Activated naive CD8-positive, alpha-beta T cell treated with anti-CD3 and anti-CD28 coated beads, Interleukin-2, amount 10 ng/mL, durations not matched to agents 7 days and 5 days (primary cell): ENCODE measurements around the gene SLFN11. TPM values are rescaled to one million over a fixed set of nuclear protein-coding genes. Genes with fewer than 3 reads are reported as not detected.
"Not testable (repeated sequence)": the region's sequence is repeated elsewhere in the genome, so short reads cannot be mapped to it uniquely, and the experiment has no call there.

Source experiments
- ATAC-seq: fragments of 150-1000 bp; cut with Tn5 transposase; one replicate; pipeline ENCODE4 v1.10.0; 2021; ENCODE audit warnings: low read depth, moderate library complexity
- POLR2A ChIA-PET: fragments of 350-600 bp; sonication (Branson Sonifier 250); formaldehyde crosslinking; loops from one replicate; lab custom pipeline; 2021; ENCODE audit warnings: antibody characterized with exemption; lab: Charles Lee
- DNase-seq: peaks from one replicate; pipeline ENCODE4 v3.0.0; 2021
- H3K27ac Mint-ChIP-seq: one replicate; pipeline ENCODE4 v1.8.0; 2022; ENCODE audit warnings: mild to moderate bottlenecking, mixed read lengths
- H3K27me3 Mint-ChIP-seq: one replicate; pipeline ENCODE4 v1.8.0; 2022; ENCODE audit warnings: mild to moderate bottlenecking, moderate library complexity, mixed read lengths
- H3K36me3 Mint-ChIP-seq: one replicate; pipeline ENCODE4 v1.8.0; 2021; ENCODE audit warnings: mild to moderate bottlenecking, mixed read lengths
- H3K4me1 Mint-ChIP-seq: one replicate; pipeline ENCODE4 v1.8.0; 2021; ENCODE audit warnings: mixed read lengths
- H3K4me3 Mint-ChIP-seq: one replicate; pipeline ENCODE4 v1.8.0; 2022; ENCODE audit warnings: mild to moderate bottlenecking, moderate library complexity, mixed read lengths
- H3K9me3 Mint-ChIP-seq: one replicate; pipeline ENCODE4 v1.8.0; 2021; ENCODE audit warnings: mixed read lengths
- total RNA-seq, 2 experiments: library from RNA; stranded (reverse); gene quantifications; one replicate each; pipeline ENCODE4 v1.2.3, GENCODE V29; 2021

SLFN11 gene
- total RNA-seq, 2 experiments from 2014 or later = 44.1 to 47.5 TPM

GRCh38 chr17:35345445-35345925 lies 27.9 kb downstream of the SLFN11 start:
- DNase-seq (no peak), ATAC-seq (peak; percentile 61)
- peaks cover 52% of the 10 kb centered on the region for H3K27me3 Mint-ChIP-seq
- H3K9me3 Mint-ChIP-seq = peaks cover 7% of the 10 kb centered on the region
- H3K36me3 Mint-ChIP-seq = peaks cover 33% of the 10 kb centered on the region
- POLR2A ChIA-PET = interaction anchor here (0.6 to 1.5 kb wide), 4 partner anchors 12 to 463 kb away, joined by 3 to 5 read pairs (median 3); partner anchors contain the start of gene TAF15
- peak overlapping the region; percentile 91 for H3K4me3 Mint-ChIP-seq
- peaks cover 40% of the 10 kb centered on the region for H3K4me1 Mint-ChIP-seq
- H3K27ac Mint-ChIP-seq = peak overlapping the region; percentile 61

GRCh38 chr17:35344262-35344661 lies 29.2 kb downstream of the SLFN11 start:
- POLR2A ChIA-PET = no interaction called here
- H3K4me3 Mint-ChIP-seq = no peak overlapping the region
- ATAC-seq = no peak
- H3K4me1 Mint-ChIP-seq = peaks cover 40% of the 10 kb centered on the region
- DNase-seq = no peak
- H3K27me3 Mint-ChIP-seq = peaks cover 62% of the 10 kb centered on the region
- H3K27ac Mint-ChIP-seq = no peak overlapping the region
- H3K9me3 Mint-ChIP-seq = peaks cover 12% of the 10 kb centered on the region
- H3K36me3 Mint-ChIP-seq = peaks cover 35% of the 10 kb centered on the region

GRCh38 chr17:35342276-35342675 lies 31.1 kb downstream of the SLFN11 start:
- no peak for ATAC-seq
- POLR2A ChIA-PET = interaction anchor here (0.7 kb wide), 1 partner anchor 180 kb away, joined by 3 read pairs; no protein-coding TSS in a partner anchor

GRCh38 chr17:35341411-35341992 lies 31.9 kb downstream of the SLFN11 start:
- peaks cover 29% of the 10 kb centered on the region for H3K4me1 Mint-ChIP-seq
- peak overlapping the region; percentile 38 for H3K4me3 Mint-ChIP-seq
- POLR2A ChIA-PET = no interaction called here
- ATAC-seq = no peak
- peaks cover 12% of the 10 kb centered on the region for H3K9me3 Mint-ChIP-seq
- peaks cover 26% of the 10 kb centered on the region for H3K36me3 Mint-ChIP-seq
- no peak overlapping the region for H3K27ac Mint-ChIP-seq
- peaks cover 69% of the 10 kb centered on the region for H3K27me3 Mint-ChIP-seq
- DNase-seq = no peak

More at GRCh38 chr17:35342276-35342675, 31.1 kb downstream of the SLFN11 start:
- Mint-ChIP-seq H3K27me3 (peaks cover 68% of the 10 kb centered on the region), H3K27ac (no peak overlapping the region), H3K4me1 (peaks cover 33% of the 10 kb centered on the region), H3K9me3 (peaks cover 12% of the 10 kb centered on the region), H3K4me3 (no peak overlapping the region), H3K36me3 (peaks cover 26% of the 10 kb centered on the region)
- no peak for DNase-seq

GRCh38 chr17:35338230-35338629 lies 35.2 kb downstream of the SLFN11 start:
- POLR2A ChIA-PET = interaction anchor here (1.2 kb wide), 1 partner anchor 35 kb away, joined by 3 read pairs; the partner anchor contains the start of gene SLFN11

GRCh38 chr17:35337364-35337763 lies 36.1 kb downstream of the SLFN11 start:
- Mint-ChIP-seq H3K4me3 (no peak overlapping the region), H3K27ac (no peak overlapping the region), H3K4me1 (peaks cover 11% of the 10 kb centered on the region), H3K27me3 (peaks cover 51% of the 10 kb centered on the region), H3K36me3 (peaks cover 17% of the 10 kb centered on the region), H3K9me3 (peaks cover 10% of the 10 kb centered on the region)
- DNase-seq (no peak), ATAC-seq (no peak)
- POLR2A ChIA-PET = interaction anchor here (1.2 kb wide), 1 partner anchor 36 kb away, joined by 3 read pairs; the partner anchor contains the start of gene SLFN11

More at GRCh38 chr17:35338230-35338629, 35.2 kb downstream of the SLFN11 start:
- no peak for DNase-seq
- ATAC-seq = no peak
- H3K27ac Mint-ChIP-seq = no peak overlapping the region
- peaks cover 12% of the 10 kb centered on the region for H3K9me3 Mint-ChIP-seq
- H3K27me3 Mint-ChIP-seq = peaks cover 60% of the 10 kb centered on the region
- H3K4me1 Mint-ChIP-seq = peaks cover 14% of the 10 kb centered on the region
- H3K4me3 Mint-ChIP-seq = no peak overlapping the region
- H3K36me3 Mint-ChIP-seq = peaks cover 17% of the 10 kb centered on the region

- H3K27ac Mint-ChIP-seq, H3K4me3 Mint-ChIP-seq, H3K4me1 Mint-ChIP-seq, ATAC-seq, DNase-seq, H3K9me3 Mint-ChIP-seq: not testable (repeated sequence)
- POLR2A ChIA-PET = interaction anchor here (0.6 kb wide), 1 partner anchor 12 kb away, joined by 3 read pairs; no protein-coding TSS in a partner anchor
- H3K27me3 Mint-ChIP-seq = peaks cover 32% of the 10 kb centered on the region
- H3K36me3 Mint-ChIP-seq = peaks cover 27% of the 10 kb centered on the region
Measured at GRCh38 chr17:35333578-35333977, 39.8 kb downstream of the SLFN11 start.

- DNase-seq = no peak
- H3K4me1 Mint-ChIP-seq = peaks cover 2% of the 10 kb centered on the region
- no peak overlapping the region for H3K4me3 Mint-ChIP-seq
- no peak overlapping the region for H3K27ac Mint-ChIP-seq
- POLR2A ChIA-PET = no interaction called here
- H3K27me3 Mint-ChIP-seq = peaks cover 3% of the 10 kb centered on the region
- peaks cover 21% of the 10 kb centered on the region for H3K9me3 Mint-ChIP-seq
- H3K36me3 Mint-ChIP-seq = peaks cover 47% of the 10 kb centered on the region
- ATAC-seq = no peak
Measured at GRCh38 chr17:35322749-35323148, 50.7 kb downstream of the SLFN11 start.

- ATAC-seq = no peak
- Mint-ChIP-seq H3K9me3 (peaks cover 6% of the 10 kb centered on the region), H3K36me3 (peaks cover 13% of the 10 kb centered on the region), H3K27me3 (peaks cover 8% of the 10 kb centered on the region), H3K4me3 (no peak overlapping the region), H3K4me1 (peaks cover 29% of the 10 kb centered on the region), H3K27ac (no peak overlapping the region)
- no peak for DNase-seq
- POLR2A ChIA-PET = interaction anchor here (1.0 kb wide), 1 partner anchor 9 kb away, joined by 3 read pairs; no protein-coding TSS in a partner anchor
Measured at GRCh38 chr17:35315971-35316370, 57.5 kb downstream of the SLFN11 start.

- DNase-seq (no peak), ATAC-seq (no peak)
- Mint-ChIP-seq H3K9me3 (peaks cover 6% of the 10 kb centered on the region), H3K4me3 (peak overlapping the region; percentile 62), H3K36me3 (peaks cover 11% of the 10 kb centered on the region), H3K27me3 (peaks cover 8% of the 10 kb centered on the region), H3K4me1 (peaks cover 29% of the 10 kb centered on the region), H3K27ac (peak overlapping the region; percentile 59)
- POLR2A ChIA-PET = interaction anchor here (1.0 to 3.2 kb wide), 3 partner anchors 9 to 222 kb away, joined by 3 to 26 read pairs (median 17); partner anchors contain the start of genes SLFN11 and SLFN12L
Measured at GRCh38 chr17:35315283-35315682, 58.1 kb downstream of the SLFN11 start.

- ATAC-seq (no peak), DNase-seq (no peak)
- H3K4me1 Mint-ChIP-seq = peaks cover 29% of the 10 kb centered on the region
- H3K9me3 Mint-ChIP-seq = peaks cover 5% of the 10 kb centered on the region
- peaks cover 8% of the 10 kb centered on the region for H3K27me3 Mint-ChIP-seq
- POLR2A ChIA-PET = interaction anchor here (3.1 to 3.2 kb wide), 2 partner anchors 59 to 222 kb away, joined by 17 to 26 read pairs; partner anchors contain the start of genes SLFN11 and SLFN12L
- peaks cover 9% of the 10 kb centered on the region for H3K36me3 Mint-ChIP-seq
- peak overlapping the region; percentile 94 for H3K27ac Mint-ChIP-seq
- peak overlapping the region; percentile 96 for H3K4me3 Mint-ChIP-seq
Measured at GRCh38 chr17:35314415-35315216, 58.8 kb downstream of the SLFN11 start.

GRCh38 chr17:35313875-35314409 lies 59.5 kb downstream of the SLFN11 start:
- peaks cover 5% of the 10 kb centered on the region for H3K27me3 Mint-ChIP-seq
- peaks cover 9% of the 10 kb centered on the region for H3K36me3 Mint-ChIP-seq
- POLR2A ChIA-PET = interaction anchor here (0.6 to 3.2 kb wide), 15 partner anchors 23 to 227 kb away, joined by 3 to 26 read pairs (median 5); partner anchors contain the start of genes SLFN11 and SLFN12L
- peaks cover 3% of the 10 kb centered on the region for H3K9me3 Mint-ChIP-seq
- no peak for DNase-seq
- H3K4me1 Mint-ChIP-seq = peaks cover 28% of the 10 kb centered on the region
- ATAC-seq = no peak
- H3K27ac Mint-ChIP-seq = peak overlapping the region; percentile 94
- peak overlapping the region; percentile 96 for H3K4me3 Mint-ChIP-seq
